CD14-positive monocyte (primary cell): ENCODE results near the gene KRT76. TPM values are rescaled to one million over a fixed set of nuclear protein-coding genes. Genes with fewer than 3 reads are reported as not detected.

Experiments used
- DNase-seq, 3 donors: peaks; one replicate each; pipeline ENCODE4 v3.0.0-alpha.2; 2011 to 2022
- H2AFZ ChIP-seq: 2 replicates; pipeline ENCODE4 v1.6.0; 2012; ENCODE audit warnings: mild to moderate bottlenecking, low read depth, low read length, inconsistent platforms; ENCODE audit not compliant: insufficient read depth, poor library complexity, severe bottlenecking
- H3K27ac ChIP-seq, 2 donors: 1 replicate in 1 of 2; 2 replicates in 1 of 2; pipeline ENCODE4 v1.5.1; 2012 to 2013; ENCODE audit warnings: low read length in 2 of 2, control low read depth in 1 of 2, inconsistent platforms in 1 of 2, low read depth in 1 of 2, mild to moderate bottlenecking in 1 of 2
- H3K27me3 ChIP-seq, 2 donors: one replicate each; pipeline versions ENCODE4 v1.6.0 to v1.6.1; 2011 to 2013; ENCODE audit warnings: low read length in 2 of 2; ENCODE audit not compliant: control insufficient read depth in 2 of 2, insufficient read depth in 2 of 2
- H3K36me3 ChIP-seq, 2 donors: replicated peaks in 1 of 2; 1 replicate in 1 of 2; 2 replicates in 1 of 2; pipeline versions ENCODE4 v1.5.1 to v1.6.1; 2012 to 2013; ENCODE audit warnings: low read length in 2 of 2, control low read depth in 1 of 2, inconsistent platforms in 1 of 2, mild to moderate bottlenecking in 1 of 2; ENCODE audit not compliant: insufficient read depth in 2 of 2, control insufficient read depth in 1 of 2
- H3K4me1 ChIP-seq, 2 donors: 1 replicate in 1 of 2; 2 replicates in 1 of 2; pipeline versions ENCODE4 v1.5.1 to v1.6.1; 2012 to 2013; ENCODE audit warnings: low read length in 2 of 2, control low read depth in 1 of 2, inconsistent platforms in 1 of 2, mild to moderate bottlenecking in 1 of 2, moderate library complexity in 1 of 2; ENCODE audit not compliant: insufficient read depth in 2 of 2, control insufficient read depth in 1 of 2
- H3K4me2 ChIP-seq: replicated peaks from 2 replicates; pipeline ENCODE3; 2012; ENCODE audit warnings: low read length, moderate library complexity, mild to moderate bottlenecking; ENCODE audit not compliant: poor library complexity, severe bottlenecking; ENCODE audit errors: extremely low read depth
- H3K4me3 ChIP-seq, 3 experiments: fragments of 200-600 bp in 1 of 3; sonication (generic) in 1 of 3; replicated peaks in 1 of 3; 1 replicate in 2 of 3; 2 replicates in 1 of 3; pipeline ENCODE4 v1.5.1; 2011 to 2013; ENCODE audit warnings: low read length in 3 of 3, mild to moderate bottlenecking in 3 of 3, control low read depth in 2 of 3, low read depth in 2 of 3, inconsistent platforms in 1 of 3, moderate library complexity in 1 of 3
- H3K79me2 ChIP-seq: 2 replicates; pipeline ENCODE4 v1.6.0; 2012; ENCODE audit warnings: mild to moderate bottlenecking, control low read depth, inconsistent platforms, low read length, moderate library complexity; ENCODE audit not compliant: insufficient read depth
- H3K9ac ChIP-seq: 2 replicates; pipeline ENCODE4 v1.6.0; 2017; ENCODE audit warnings: low read length, mild to moderate bottlenecking; ENCODE audit not compliant: insufficient read depth, poor library complexity, severe bottlenecking
- H3K9me3 ChIP-seq, 2 donors: replicated peaks in 1 of 2; 1 replicate in 1 of 2; 2 replicates in 1 of 2; pipeline versions ENCODE4 v1.5.1 to v1.6.1; 2012 to 2013; ENCODE audit warnings: low read length in 2 of 2, control low read depth in 1 of 2; ENCODE audit not compliant: control insufficient read depth in 1 of 2, insufficient read depth in 1 of 2
- H4K20me1 ChIP-seq: 2 replicates; pipeline ENCODE4 v1.6.0; 2012; ENCODE audit warnings: mild to moderate bottlenecking, low read length, control low read depth, moderate library complexity; ENCODE audit not compliant: insufficient read depth
- H3K27ac Mint-ChIP-seq, 7 donors: one replicate each; pipeline ENCODE4 v1.8.0; 2020; ENCODE audit warnings: mild to moderate bottlenecking in 7 of 7, mixed read lengths in 7 of 7, moderate library complexity in 6 of 7, inconsistent platforms in 2 of 7
- H3K27me3 Mint-ChIP-seq, 3 donors: one replicate each; pipeline ENCODE4 v1.8.0; 2021 to 2022; ENCODE audit warnings: low read depth in 3 of 3, mild to moderate bottlenecking in 3 of 3, mixed read lengths in 3 of 3, moderate library complexity in 3 of 3, inconsistent platforms in 1 of 3
- H3K36me3 Mint-ChIP-seq, 2 donors: one replicate each; pipeline ENCODE4 v1.8.0; 2020; ENCODE audit warnings: mixed read lengths in 2 of 2, inconsistent platforms in 1 of 2, mild to moderate bottlenecking in 1 of 2
- H3K4me1 Mint-ChIP-seq: one replicate; pipeline ENCODE4 v1.8.0; 2020; ENCODE audit warnings: mild to moderate bottlenecking, mixed read lengths
- H3K4me3 Mint-ChIP-seq, 2 donors: one replicate each; pipeline ENCODE4 v1.8.0; 2020; ENCODE audit warnings: mild to moderate bottlenecking in 2 of 2, mixed read lengths in 2 of 2, moderate library complexity in 1 of 2
- H3K9me3 Mint-ChIP-seq, 7 donors: one replicate each; pipeline ENCODE4 v1.8.0; 2020 to 2022; ENCODE audit warnings: mixed read lengths in 7 of 7, mild to moderate bottlenecking in 6 of 7, moderate library complexity in 6 of 7, inconsistent platforms in 2 of 7
- CTCF ChIP-seq: fragments of 200-600 bp; IDR thresholded peaks from one replicate; pipeline ENCODE4 v1.8.0; 2022; ENCODE audit warnings: antibody characterized with exemption, mild to moderate bottlenecking
- WGBS: methylation state at CpG from one replicate; pipeline ENCODE4 v1.1.5; 2013; ENCODE audit warnings: missing lambda C conversion rate; ENCODE audit not compliant: insufficient coverage; 5-methylcytosine and 5-hydroxymethylcytosine counted together
- intact Hi-C, 2 donors: fragments of 100-400 bp; cut with micrococcal nuclease; formaldehyde crosslinking; loops; one replicate each; pipeline versions ENCODE4 v1.15.0 to v1.15.1; 2023
- polyA plus RNA-seq, 3 donors: library from polyadenylated mRNA; depleted of rRNA in 1 of 3; unstranded in 2 of 3; stranded (reverse) in 1 of 3; fragments of 300-500 nt in 2 of 3; fragments of >200 nt in 1 of 3; fragmentation: Illumina TruSeq in 2 of 3; gene quantifications; 1 replicate in 2 of 3; 2 replicates in 1 of 3; pipeline ENCODE4 v1.2.3, GENCODE V29; 2012 to 2021

KRT76 gene
- polyA plus RNA-seq, 3 donors, result not detected

- intact Hi-C loops, result no loop called here
- Mint-ChIP-seq H3K36me3 (no peaks in the 10 kb centered on the region), H3K27ac (no peak overlapping the region), H3K27me3 (peaks cover 1 to 7% (median 4%) of the 10 kb centered on the region in 3 donors), H3K4me1 (no peaks in the 10 kb centered on the region), H3K4me3 (no peak overlapping the region), H3K9me3 (peaks cover 0 to 2% (median 0%) of the 10 kb centered on the region in 7 donors)
- Histone ChIP-seq H2AFZ (no peak overlapping the region), H3K36me3 (no peaks in the 10 kb centered on the region), H3K79me2 (no peaks in the 10 kb centered on the region), H3K27ac (no peak overlapping the region), H4K20me1 (no peaks in the 10 kb centered on the region), H3K27me3 (peaks cover 0 to 3% of the 10 kb centered on the region in 2 donors), H3K9ac (no peak overlapping the region), H3K9me3 (no peaks in the 10 kb centered on the region), H3K4me1 (no peaks in the 10 kb centered on the region), H3K4me3 (no peak overlapping the region), H3K4me2 (no peak overlapping the region)
- no peak for TF ChIP-seq CTCF
- no peak for DNase-seq
- no CpG with 5 or more reads among the region's 2 CpGs for WGBS
Measured at GRCh38 chr12:52728374-52728773, 48.8 kb downstream of the KRT76 start.

GRCh38 chr12:52727037-52727436 is 50.1 kb downstream of the KRT76 start:
- no peaks in the 10 kb centered on the region for H3K4me1 ChIP-seq
- no peak for TF ChIP-seq CTCF
- Mint-ChIP-seq H3K27ac (no peak overlapping the region), H3K36me3 (no peaks in the 10 kb centered on the region), H3K4me3 (no peak overlapping the region), H3K4me1 (peaks cover 4% of the 10 kb centered on the region), H3K9me3 (peaks cover 0 to 2% (median 0%) of the 10 kb centered on the region in 7 donors), H3K27me3 (peaks cover 3 to 7% (median 6%) of the 10 kb centered on the region in 3 donors)
- H3K36me3 ChIP-seq, result no peaks in the 10 kb centered on the region
- H3K4me2 ChIP-seq, result no peak overlapping the region
- DNase-seq, result no peak
- no peaks in the 10 kb centered on the region for H3K79me2 ChIP-seq
- intact Hi-C loops, result no loop called here
- no peak overlapping the region for H3K4me3 ChIP-seq
- no peak overlapping the region for H2AFZ ChIP-seq
- H3K9ac ChIP-seq, result no peak overlapping the region
- WGBS, result 84% methylated on average over 4 of the region's 4 CpGs
- no peak overlapping the region for H3K27ac ChIP-seq
- no peaks in the 10 kb centered on the region for H3K9me3 ChIP-seq
- H4K20me1 ChIP-seq, result no peaks in the 10 kb centered on the region
- H3K27me3 ChIP-seq, result peaks cover 0 to 3% of the 10 kb centered on the region in 2 donors
